Thyroid gland (tissue), 4 donors: Measurements from ENCODE around the gene PIGR. TPM values are rescaled to one million over a fixed set of nuclear protein-coding genes. Genes with fewer than 3 reads are reported as not detected.

ENCODE experiments used
- DNase-seq, 2 donors: peaks; one replicate each; pipeline ENCODE4 v3.0.0-alpha.2; 2019
- H3K27ac ChIP-seq, 3 donors: fragments of 200-600 bp; sonication (generic); 1 replicate in 2 of 3; 2 replicates in 1 of 3; pipeline ENCODE4 v1.5.1; 2016 to 2019; ENCODE audit warnings: mild to moderate bottlenecking in 1 of 3, moderate library complexity in 1 of 3
- H3K27me3 ChIP-seq: fragments of 200-600 bp; sonication (generic); one replicate; pipeline ENCODE4 v1.5.1; 2019
- H3K36me3 ChIP-seq, 2 donors: fragments of 200-600 bp; sonication (generic); one replicate each; pipeline ENCODE4 v1.5.1; 2016 to 2019
- H3K4me1 ChIP-seq, 2 donors: fragments of 200-600 bp; sonication (generic); one replicate each; pipeline ENCODE4 v1.5.1; 2017 to 2019
- H3K4me3 ChIP-seq, 3 donors: fragments of 200-600 bp; sonication (generic); replicated peaks in 1 of 3; 1 replicate in 2 of 3; 2 replicates in 1 of 3; pipeline ENCODE4 v1.5.1; 2016; ENCODE audit warnings: mild to moderate bottlenecking in 1 of 3
- H3K9me3 ChIP-seq: fragments of 200-600 bp; sonication (generic); one replicate; pipeline ENCODE4 v1.5.1; 2017
- CTCF ChIP-seq, 6 experiments: fragments of 200-600 bp in 3 of 6; fragments of 450-650 bp in 3 of 6; sonication (generic) in 3 of 6; IDR thresholded peaks; one replicate each; pipeline ENCODE4 v1.5.1; 2016 to 2019; ENCODE audit warnings: antibody characterized with exemption in 6 of 6, mild to moderate bottlenecking in 2 of 6, inconsistent platforms in 1 of 6, moderate library complexity in 1 of 6
- POLR2A ChIP-seq, 2 donors: fragments of 450-650 bp; IDR thresholded peaks; one replicate each; pipeline ENCODE4 v1.6.1; 2017; ENCODE audit warnings: antibody characterized with exemption in 2 of 2, mild to moderate bottlenecking in 2 of 2, moderate library complexity in 1 of 2
- WGBS, 2 donors: methylation state at CpG; one replicate each; pipeline ENCODE4 v1.1.5; 2017; 5-methylcytosine and 5-hydroxymethylcytosine counted together
- intact Hi-C: fragments of 100-400 bp; cut with DNase I; formaldehyde crosslinking; loops from one replicate; pipeline ENCODE4 v1.15.1; 2023
- total RNA-seq, 4 donors: library from RNA; depleted of rRNA; stranded (reverse); fragments of >200 nt; gene quantifications; one replicate each; pipeline ENCODE4 v1.2.3, GENCODE V29; 2016

Gene PIGR
- total RNA-seq, 4 donors from 2014 or later, result 0.11 to 1.2 (median 0.75) TPM; not detected in 1

- intact Hi-C loops, result no loop called here
- no peak for TF ChIP-seq POLR2A (IDR thresholded peaks at IDR 0.05)
- no peak for TF ChIP-seq CTCF (IDR thresholded peaks at IDR 0.05)
- peaks cover 3 to 6% of the 10 kb centered on the region in 2 donors for H3K4me1 ChIP-seq
- H3K27ac ChIP-seq, result peak overlapping the region in 1 of 3 donors; percentile 23
- no peaks in the 10 kb centered on the region for H3K9me3 ChIP-seq
- DNase-seq, result peak; percentile 43 to 47
- no peaks in the 10 kb centered on the region for H3K27me3 ChIP-seq
- H3K4me3 ChIP-seq, result no peak overlapping the region
- H3K36me3 ChIP-seq, result no peaks in the 10 kb centered on the region
- 51 to 52% methylated on average over 8 of the region's 8 CpGs for WGBS, 2 donors
Observed at GRCh38 chr1:206967096-206967849, 21.0 kb upstream of the PIGR start.

- Histone ChIP-seq H3K27ac (no peak overlapping the region), H3K4me1 (peaks cover 3 to 6% of the 10 kb centered on the region in 2 donors), H3K27me3 (no peaks in the 10 kb centered on the region), H3K9me3 (no peaks in the 10 kb centered on the region), H3K36me3 (no peaks in the 10 kb centered on the region), H3K4me3 (no peak overlapping the region)
- WGBS, 2 donors, result 90 to 93% methylated on average over 2 of the region's 2 CpGs
- no peak for TF ChIP-seq POLR2A (IDR thresholded peaks at IDR 0.05)
- TF ChIP-seq CTCF (IDR thresholded peaks at IDR 0.05), result no peak
- no peak for DNase-seq
- intact Hi-C loops, result no loop called here
Observed at GRCh38 chr1:206965781-206966180, 19.5 kb upstream of the PIGR start.

- Histone ChIP-seq H3K27ac (no peak overlapping the region), H3K4me1 (peaks cover 3 to 6% of the 10 kb centered on the region in 2 donors), H3K36me3 (no peaks in the 10 kb centered on the region), H3K4me3 (no peak overlapping the region), H3K9me3 (no peaks in the 10 kb centered on the region), H3K27me3 (no peaks in the 10 kb centered on the region)
- intact Hi-C loops, result no loop called here
- TF ChIP-seq CTCF (IDR thresholded peaks at IDR 0.05) (no peak), POLR2A (IDR thresholded peaks at IDR 0.05) (no peak)
- no peak for DNase-seq
- 100% methylated on average over 1 of the region's 1 CpG for WGBS, 2 donors
Observed at GRCh38 chr1:206963740-206964139, 17.5 kb upstream of the PIGR start.

- H3K9me3 ChIP-seq, result no peaks in the 10 kb centered on the region
- TF ChIP-seq POLR2A (IDR thresholded peaks at IDR 0.05) (no peak), CTCF (IDR thresholded peaks at IDR 0.05) (no peak)
- H3K27me3 ChIP-seq, result no peaks in the 10 kb centered on the region
- intact Hi-C loops, result no loop called here
- H3K4me1 ChIP-seq, result peaks cover 3 to 6% of the 10 kb centered on the region in 2 donors
- no peaks in the 10 kb centered on the region for H3K36me3 ChIP-seq
- no peak for DNase-seq
- no peak overlapping the region for H3K27ac ChIP-seq
- WGBS, 2 donors, result 92% methylated on average over 5 of the region's 5 CpGs
- H3K4me3 ChIP-seq, result no peak overlapping the region
Observed at GRCh38 chr1:206963119-206963712, 16.9 kb upstream of the PIGR start.

GRCh38 chr1:206962272-206962671 is 16.0 kb upstream of the PIGR start:
- Histone ChIP-seq H3K9me3 (no peaks in the 10 kb centered on the region), H3K36me3 (no peaks in the 10 kb centered on the region), H3K27me3 (no peaks in the 10 kb centered on the region), H3K4me3 (no peak overlapping the region), H3K4me1 (peaks cover under 1 to 2% of the 10 kb centered on the region in 2 donors), H3K27ac (no peak overlapping the region)
- intact Hi-C loops, result no loop called here
- DNase-seq, result no peak
- TF ChIP-seq POLR2A (IDR thresholded peaks at IDR 0.05) (no peak), CTCF (IDR thresholded peaks at IDR 0.05) (no peak)
- WGBS, 2 donors, result 86 to 93% methylated on average over 7 of the region's 7 CpGs
